Cerebellar nuclear complex (tissue), 1 donor: ENCODE data around the gene TACO1.
A peak's percentile ranks its signal among the peaks of the same experiment; 100 is the strongest.

Source experiments
- DNase-seq, 2 experiments: peaks; one replicate each; lab custom pipeline; 2025; lab: John Stamatoyannopoulos, UW

TACO1 gene

GRCh38 chr17:63601439-63602371, 1.0 kb downstream of the TACO1 start:
- no peak for DNase-seq

GRCh38 chr17:63609816-63610573, 9.3 kb downstream of the TACO1 start:
- DNase-seq = no peak

DNA sequence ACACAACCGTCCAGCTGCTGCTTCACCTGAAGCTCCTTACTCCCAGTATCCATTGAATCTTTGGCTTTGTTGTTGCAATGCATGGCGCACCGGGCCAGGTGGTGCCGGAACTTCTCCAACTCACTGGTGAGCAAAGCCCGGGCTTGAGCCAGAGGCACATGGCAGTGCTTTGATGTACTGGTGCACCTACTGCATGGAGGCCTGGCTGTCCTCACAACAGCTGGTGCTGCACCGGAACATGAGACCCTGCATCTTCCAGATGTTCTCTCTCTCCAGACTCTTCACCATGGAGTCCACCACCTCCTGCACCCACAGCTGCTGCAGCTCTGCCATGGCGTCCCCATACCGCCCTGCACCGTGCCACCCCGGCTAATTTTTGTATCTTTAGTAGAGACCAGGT, 10.2 kb downstream of the TACO1 start:
- DNase-seq = no peak

- no peak for DNase-seq
Observed at GRCh38 chr17:63611354-63611753, 10.7 kb downstream of the TACO1 start.

GRCh38 chr17:63613663-63614062, 13.0 kb downstream of the TACO1 start:
- DNase-seq = no peak

DNA sequence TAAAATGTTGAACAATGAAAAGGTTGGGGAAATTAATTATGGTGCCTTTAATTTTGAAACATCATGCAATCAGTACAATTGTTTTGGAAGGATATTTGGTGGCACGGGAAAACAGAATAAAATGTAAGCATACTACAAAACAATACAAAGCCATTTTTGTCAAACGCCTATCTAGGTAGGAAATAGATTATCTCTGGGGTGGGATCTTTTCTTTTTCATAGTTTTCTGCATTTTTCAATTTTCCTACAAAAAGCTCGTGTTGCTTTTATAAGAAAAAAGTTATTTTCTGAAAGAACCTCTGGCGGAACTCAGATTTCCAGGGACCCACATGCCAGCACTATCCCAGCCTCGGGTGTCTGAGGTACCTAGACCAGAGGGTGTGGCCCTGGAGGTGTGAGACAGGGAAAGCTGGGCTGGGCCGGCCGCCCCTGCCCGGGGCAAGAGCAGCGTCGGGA, 20.6 kb downstream of the TACO1 start:
- DNase-seq = no peak

GRCh38 chr17:63621684-63622573, 21.2 kb downstream of the TACO1 start, which contains the start of gene MAP3K3:
MAP3K3 (plus strand) TSS chr17:63622417; CDS start chr17:63622760, 343 bp downstream.
- DNase-seq = peak; percentile 99 to 100

- no peak for DNase-seq
Observed at GRCh38 chr17:63622574-63623390, 22.1 kb downstream of the TACO1 start.

- DNase-seq = no peak
Observed at GRCh38 chr17:63623786-63624530, 23.3 kb downstream of the TACO1 start.

- no peak for DNase-seq
Observed at GRCh38 chr17:63624531-63624880, 23.8 kb downstream of the TACO1 start.

DNA sequence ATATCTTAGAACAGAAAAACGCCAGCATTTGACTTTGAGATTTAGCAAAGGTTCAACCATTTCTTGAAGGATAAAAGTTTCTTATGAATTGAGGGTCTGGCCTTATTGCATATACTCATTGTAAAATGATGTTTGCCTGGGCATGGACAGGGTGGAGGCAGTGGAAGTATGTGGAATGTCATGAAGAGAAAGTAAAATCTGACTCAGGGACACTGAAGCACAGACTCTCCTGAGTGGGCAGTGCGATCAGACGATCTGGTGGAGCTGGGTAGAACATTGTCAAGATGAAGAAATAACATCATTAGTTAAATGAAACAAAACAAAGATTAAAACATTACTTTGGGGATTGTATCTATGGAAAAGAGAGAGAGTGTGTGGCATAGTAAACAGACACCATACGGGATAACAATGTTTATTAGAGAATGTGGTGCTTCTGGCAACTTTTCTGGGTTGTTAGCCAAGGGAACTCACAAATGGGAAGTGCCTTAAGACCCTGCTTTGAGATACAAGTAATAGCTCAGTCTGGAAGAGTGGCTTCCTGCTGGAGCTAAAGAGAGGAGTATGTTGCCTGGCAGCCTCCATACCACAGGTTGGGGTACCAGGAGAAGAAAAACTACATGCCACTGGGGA, 26.0 kb downstream of the TACO1 start:
- DNase-seq = no peak

DNA sequence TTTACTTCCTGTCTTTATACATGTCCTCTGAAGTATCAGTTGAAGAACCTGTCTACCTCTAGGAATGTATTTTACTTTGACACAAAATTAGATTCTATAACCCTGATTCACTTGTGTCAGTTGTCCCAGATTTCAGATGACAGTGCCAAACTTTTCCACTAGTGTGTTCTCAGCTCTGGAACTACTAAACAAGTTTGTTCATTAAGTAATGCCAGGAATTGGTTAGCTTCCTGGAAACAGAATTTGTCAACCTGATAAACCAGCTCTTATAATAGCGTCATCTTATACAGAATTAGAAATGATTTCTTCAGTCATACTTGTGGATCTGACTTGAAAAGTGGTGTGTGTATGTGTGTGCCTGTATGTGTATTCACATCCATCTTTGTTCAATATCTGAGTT, 28.9 kb downstream of the TACO1 start:
- DNase-seq = no peak

DNA sequence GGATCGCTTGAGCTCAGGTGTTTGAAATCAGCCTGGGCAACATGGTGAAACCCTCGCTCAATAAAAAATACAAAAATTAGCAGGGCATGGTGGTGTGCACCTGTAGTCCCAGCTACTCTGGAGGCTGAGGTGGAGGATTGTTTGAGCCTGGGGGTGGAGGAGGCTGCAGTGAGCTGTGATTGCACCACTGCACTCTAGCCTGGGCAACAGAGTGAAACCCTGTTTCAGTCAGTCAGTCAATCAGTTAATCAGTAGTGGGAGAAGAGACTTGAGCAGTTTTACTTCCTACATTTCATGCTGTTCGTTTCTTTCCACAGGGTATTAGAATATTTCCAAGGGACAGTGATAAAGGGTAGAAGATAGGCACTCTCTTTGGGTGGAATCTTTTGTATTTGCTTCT, 30.4 kb downstream of the TACO1 start:
- no peak for DNase-seq

DNA sequence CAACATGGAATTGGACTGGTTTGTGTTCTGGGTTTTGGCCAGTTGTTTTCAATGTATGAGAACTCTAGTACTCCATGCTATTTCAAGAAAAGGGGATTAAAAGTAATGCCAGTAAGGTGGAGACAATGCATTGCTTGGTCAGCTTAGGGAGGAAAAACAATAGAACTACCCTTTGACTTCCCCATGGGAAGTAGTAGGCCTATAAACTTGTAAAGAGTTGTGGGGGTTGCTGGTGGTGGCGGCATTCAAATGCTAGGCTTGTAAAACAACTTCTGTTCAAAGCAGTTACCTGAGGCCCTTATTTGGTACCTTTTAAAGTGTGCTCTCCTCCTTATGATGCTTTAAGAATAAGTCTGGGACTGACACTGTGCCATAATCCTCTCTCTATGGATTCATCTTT, 30.9 kb downstream of the TACO1 start:
- DNase-seq = no peak

DNA sequence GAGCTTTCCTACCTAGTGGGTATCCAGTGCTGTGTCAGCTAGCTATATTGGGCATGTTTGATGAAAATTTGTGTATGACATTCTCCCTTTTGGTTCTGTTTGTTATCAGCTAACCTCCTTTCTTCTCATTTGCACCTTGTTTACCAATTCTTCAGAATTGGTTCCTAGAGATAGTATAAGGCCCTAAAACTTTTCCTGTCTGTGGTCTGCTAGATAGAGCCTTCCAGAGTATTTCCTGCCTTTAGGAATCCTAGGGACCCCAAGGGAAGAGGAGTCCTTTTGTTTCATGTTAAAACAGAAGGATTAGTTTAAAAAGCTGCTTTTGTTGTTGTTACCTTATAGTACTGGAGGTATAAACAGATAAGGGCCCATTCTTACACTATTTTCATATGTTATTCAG, 33.0 kb downstream of the TACO1 start:
- no peak for DNase-seq

DNA sequence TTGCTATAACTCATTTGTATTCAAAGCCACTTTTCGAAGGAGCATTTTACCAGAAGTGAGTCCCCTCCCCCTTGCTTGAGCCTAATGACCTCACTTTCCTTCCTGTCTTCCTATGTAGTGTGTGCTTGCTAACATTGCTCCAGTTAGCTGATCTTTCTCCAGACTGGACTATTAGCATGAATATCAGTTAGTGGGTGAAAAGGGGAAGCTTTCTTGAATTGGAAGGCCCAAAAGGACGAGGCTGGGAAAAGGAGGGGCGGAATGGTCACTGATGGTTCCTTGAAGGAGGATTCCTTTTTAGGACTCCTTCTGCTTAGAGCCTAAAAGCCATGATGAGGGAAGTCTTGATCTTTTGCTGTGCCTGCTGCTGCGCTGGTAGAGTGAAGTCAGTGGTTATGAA, 33.5 kb downstream of the TACO1 start:
- no peak for DNase-seq

GRCh38 chr17:63634816-63635215, 34.1 kb downstream of the TACO1 start:
- no peak for DNase-seq

DNA sequence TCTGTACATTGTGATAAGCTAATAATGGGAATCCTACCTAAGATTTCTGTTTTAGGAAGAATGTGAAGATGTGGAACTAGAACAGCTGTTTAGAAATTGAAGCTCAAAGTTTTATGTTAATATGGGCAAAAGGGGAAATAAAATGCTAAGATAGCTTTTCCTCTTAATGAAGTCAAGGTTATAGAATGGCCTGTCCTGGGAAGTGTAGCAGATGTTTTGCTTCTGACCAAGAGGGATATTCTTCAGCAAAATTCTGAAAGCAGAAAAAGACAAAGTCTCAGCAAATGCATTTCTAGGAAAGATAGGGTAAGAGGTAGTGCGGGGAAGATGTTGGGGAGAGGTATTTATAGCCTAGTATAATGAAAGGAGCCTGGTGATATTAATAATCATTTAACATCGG, 34.6 kb downstream of the TACO1 start:
- no peak for DNase-seq

GRCh38 chr17:63635787-63636186, 35.1 kb downstream of the TACO1 start:
- DNase-seq = no peak

GRCh38 chr17:63639125-63639524, 38.4 kb downstream of the TACO1 start:
- DNase-seq = no peak
